HepG2 (cell line): ENCODE data around the gene SLC12A5. TPM values are rescaled to one million over a fixed set of nuclear protein-coding genes. Genes with fewer than 3 reads are reported as not detected.

Experiments used
- ELF3 ChIP-seq: IDR thresholded peaks from 2 replicates; pipeline ENCODE4 v1.6.1; 2016; ENCODE audit warnings: missing genetic modification reagents, missing compliant biosample characterization
- ERF ChIP-seq: IDR thresholded peaks from 2 replicates; pipeline ENCODE4 v1.6.1; 2018; ENCODE audit warnings: missing biosample characterization, missing genetic modification reagents
- GTF3A ChIP-seq: sonication (generic); formaldehyde crosslinking; conservative IDR thresholded peaks from 2 replicates; pipeline ENCODE4 v1.4.0; 2020; ENCODE audit warnings: mild to moderate bottlenecking, missing genetic modification reagents
- MIXL1 ChIP-seq: IDR thresholded peaks from 2 replicates; pipeline ENCODE4 v1.6.1; 2016
- REL ChIP-seq: sonication (generic); formaldehyde crosslinking; conservative IDR thresholded peaks from 2 replicates; pipeline ENCODE4 v1.8.0; 2022; ENCODE audit warnings: mild to moderate bottlenecking, missing genetic modification reagents, moderate library complexity
- SRY ChIP-seq: sonication (generic); formaldehyde crosslinking; IDR thresholded peaks from 2 replicates; pipeline ENCODE4 v1.8.0; 2022; ENCODE audit warnings: mild to moderate bottlenecking, missing genetic modification reagents
- U2AF1 ChIP-seq: fragments of 200-400 bp; formaldehyde crosslinking; optimal IDR thresholded peaks from 2 replicates; pipeline ENCODE3; 2017; ENCODE audit warnings: mild to moderate bottlenecking, low read depth, low read length
- ZNF343 ChIP-seq: sonication (generic); formaldehyde crosslinking; IDR thresholded peaks from 2 replicates; pipeline ENCODE4 v1.4.0; 2020; ENCODE audit warnings: mild to moderate bottlenecking, missing genetic modification reagents
- ZNF513 ChIP-seq: sonication (generic); formaldehyde crosslinking; conservative IDR thresholded peaks from 2 replicates; pipeline ENCODE4 v1.5.0; 2020; ENCODE audit warnings: missing genetic modification reagents
- ZNF547 ChIP-seq: sonication (generic); formaldehyde crosslinking; IDR thresholded peaks from 2 replicates; pipeline ENCODE4 v1.5.1; 2020; ENCODE audit warnings: mild to moderate bottlenecking, missing genetic modification reagents
- polyA plus RNA-seq, 8 experiments: library from polyadenylated mRNA; depleted of rRNA in 3 of 8; stranded (reverse) in 7 of 8; unstranded in 1 of 8; fragments of >200 nt; fragmentation: Illumina TruSeq in 4 of 8; extraction: Trizol in 4 of 8; gene quantifications; 2 replicates each; pipeline versions ENCODE4 v1.2.1 to v1.2.3, GENCODE V29; 2011 to 2016; ENCODE audit warnings: low read depth in 4 of 8, missing spikeins in 1 of 8, mixed read lengths in 1 of 8; ENCODE audit not compliant: insufficient read depth in 1 of 8
- total RNA-seq, 5 experiments: library from RNA; depleted of rRNA; stranded (reverse); fragments of >200 nt; fragmentation: Illumina TruSeq; extraction: Trizol; gene quantifications; 2 replicates each; pipeline ENCODE4 v1.2.3, GENCODE V29; 2016; ENCODE audit warnings: low read depth in 1 of 5
- TF ChIP-seq, protein P1 (sequence below): IDR thresholded peaks from 2 replicates; pipeline ENCODE4 v1.4.0; 2020; ENCODE audit warnings: mild to moderate bottlenecking, missing genetic modification reagents
- TF ChIP-seq, protein P2 (sequence below): sonication (generic); formaldehyde crosslinking; IDR thresholded peaks from 2 replicates; pipeline ENCODE4 v1.4.0; 2020; ENCODE audit warnings: missing genetic modification reagents

The SLC12A5 gene
- total and polyA plus RNA-seq, 2 of the 13 experiments (the other 11 are each of a cell fraction or from before 2014, with no cell fraction given), result 4.3 to 5.4 TPM

GRCh38 chr20:46027245-46027853 is 1.7 kb upstream of the SLC12A5 start (continued):
- TF ChIP-seq GTF3A (CRISPR knock-in tag) (no peak), ELF3 (CRISPR knock-in tag) (peak; percentile 67), ZNF547 (CRISPR knock-in tag) (no peak), ERF (peak; percentile 67), U2AF1 (no peak), ZNF513 (CRISPR knock-in tag) (no peak), ZNF343 (CRISPR knock-in tag) (no peak), REL (no peak), SRY (peak; percentile 83; the same call in 1 of the 2 replicates), MIXL1 (CRISPR knock-in tag) (no peak; the same call in 1 of the 2 replicates)
- TF ChIP-seq, protein P1, sequence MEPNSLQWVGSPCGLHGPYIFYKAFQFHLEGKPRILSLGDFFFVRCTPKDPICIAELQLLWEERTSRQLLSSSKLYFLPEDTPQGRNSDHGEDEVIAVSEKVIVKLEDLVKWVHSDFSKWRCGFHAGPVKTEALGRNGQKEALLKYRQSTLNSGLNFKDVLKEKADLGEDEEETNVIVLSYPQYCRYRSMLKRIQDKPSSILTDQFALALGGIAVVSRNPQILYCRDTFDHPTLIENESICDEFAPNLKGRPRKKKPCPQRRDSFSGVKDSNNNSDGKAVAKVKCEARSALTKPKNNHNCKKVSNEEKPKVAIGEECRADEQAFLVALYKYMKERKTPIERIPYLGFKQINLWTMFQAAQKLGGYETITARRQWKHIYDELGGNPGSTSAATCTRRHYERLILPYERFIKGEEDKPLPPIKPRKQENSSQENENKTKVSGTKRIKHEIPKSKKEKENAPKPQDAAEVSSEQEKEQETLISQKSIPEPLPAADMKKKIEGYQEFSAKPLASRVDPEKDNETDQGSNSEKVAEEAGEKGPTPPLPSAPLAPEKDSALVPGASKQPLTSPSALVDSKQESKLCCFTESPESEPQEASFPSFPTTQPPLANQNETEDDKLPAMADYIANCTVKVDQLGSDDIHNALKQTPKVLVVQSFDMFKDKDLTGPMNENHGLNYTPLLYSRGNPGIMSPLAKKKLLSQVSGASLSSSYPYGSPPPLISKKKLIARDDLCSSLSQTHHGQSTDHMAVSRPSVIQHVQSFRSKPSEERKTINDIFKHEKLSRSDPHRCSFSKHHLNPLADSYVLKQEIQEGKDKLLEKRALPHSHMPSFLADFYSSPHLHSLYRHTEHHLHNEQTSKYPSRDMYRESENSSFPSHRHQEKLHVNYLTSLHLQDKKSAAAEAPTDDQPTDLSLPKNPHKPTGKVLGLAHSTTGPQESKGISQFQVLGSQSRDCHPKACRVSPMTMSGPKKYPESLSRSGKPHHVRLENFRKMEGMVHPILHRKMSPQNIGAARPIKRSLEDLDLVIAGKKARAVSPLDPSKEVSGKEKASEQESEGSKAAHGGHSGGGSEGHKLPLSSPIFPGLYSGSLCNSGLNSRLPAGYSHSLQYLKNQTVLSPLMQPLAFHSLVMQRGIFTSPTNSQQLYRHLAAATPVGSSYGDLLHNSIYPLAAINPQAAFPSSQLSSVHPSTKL (CRISPR knock-in tag), result 0 out of 2 replicates have a peak, but pooled peaks have one; percentile 10
- TF ChIP-seq, protein P2, sequence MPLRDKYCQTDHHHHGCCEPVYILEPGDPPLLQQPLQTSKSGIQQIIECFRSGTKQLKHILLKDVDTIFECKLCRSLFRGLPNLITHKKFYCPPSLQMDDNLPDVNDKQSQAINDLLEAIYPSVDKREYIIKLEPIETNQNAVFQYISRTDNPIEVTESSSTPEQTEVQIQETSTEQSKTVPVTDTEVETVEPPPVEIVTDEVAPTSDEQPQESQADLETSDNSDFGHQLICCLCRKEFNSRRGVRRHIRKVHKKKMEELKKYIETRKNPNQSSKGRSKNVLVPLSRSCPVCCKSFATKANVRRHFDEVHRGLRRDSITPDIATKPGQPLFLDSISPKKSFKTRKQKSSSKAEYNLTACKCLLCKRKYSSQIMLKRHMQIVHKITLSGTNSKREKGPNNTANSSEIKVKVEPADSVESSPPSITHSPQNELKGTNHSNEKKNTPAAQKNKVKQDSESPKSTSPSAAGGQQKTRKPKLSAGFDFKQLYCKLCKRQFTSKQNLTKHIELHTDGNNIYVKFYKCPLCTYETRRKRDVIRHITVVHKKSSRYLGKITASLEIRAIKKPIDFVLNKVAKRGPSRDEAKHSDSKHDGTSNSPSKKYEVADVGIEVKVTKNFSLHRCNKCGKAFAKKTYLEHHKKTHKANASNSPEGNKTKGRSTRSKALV (CRISPR knock-in tag), result no peak
- TF ChIP-seq, all 625 proteins: peak for 109
